DMS114 treated with DMSO at 0.1 percent for 48 hours (cell line): Measurements from ENCODE around the gene MRPL34.

Source experiments
- DNase-seq: peaks from one replicate; lab custom pipeline; 2025; ENCODE audit not compliant: unreplicated experiment; lab: John Stamatoyannopoulos, UW

Gene MRPL34

DNA sequence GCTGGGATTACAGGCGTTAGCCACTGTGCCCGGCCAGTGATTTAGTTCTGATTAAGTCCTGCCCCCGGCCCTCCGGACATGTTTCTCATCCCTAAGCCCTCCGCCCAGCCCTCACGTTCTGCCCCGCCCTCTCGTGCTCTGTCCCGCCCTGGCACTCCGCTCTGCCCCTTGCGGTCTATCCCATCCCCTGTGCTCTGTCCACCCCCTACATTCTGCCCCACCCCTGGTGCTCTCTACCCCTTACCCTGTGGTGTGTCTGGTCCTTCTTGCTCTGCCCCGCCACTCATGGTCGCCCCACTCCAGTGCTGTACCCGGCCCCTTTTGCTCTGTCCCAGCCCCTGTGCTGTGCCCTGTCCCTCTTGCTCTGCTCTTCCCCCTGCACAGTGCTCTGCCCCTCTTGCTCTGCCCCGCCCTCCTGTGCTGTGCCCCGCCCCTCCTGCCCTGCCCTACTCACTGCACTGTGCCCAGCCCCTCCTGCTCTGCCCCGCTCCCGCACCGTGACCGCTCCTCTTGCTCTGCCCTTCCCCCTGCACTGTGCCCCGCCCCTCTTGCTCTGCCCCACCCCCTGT lies 34.7 kb downstream of the MRPL34 start:
- peak; percentile 36 for DNase-seq

DNA sequence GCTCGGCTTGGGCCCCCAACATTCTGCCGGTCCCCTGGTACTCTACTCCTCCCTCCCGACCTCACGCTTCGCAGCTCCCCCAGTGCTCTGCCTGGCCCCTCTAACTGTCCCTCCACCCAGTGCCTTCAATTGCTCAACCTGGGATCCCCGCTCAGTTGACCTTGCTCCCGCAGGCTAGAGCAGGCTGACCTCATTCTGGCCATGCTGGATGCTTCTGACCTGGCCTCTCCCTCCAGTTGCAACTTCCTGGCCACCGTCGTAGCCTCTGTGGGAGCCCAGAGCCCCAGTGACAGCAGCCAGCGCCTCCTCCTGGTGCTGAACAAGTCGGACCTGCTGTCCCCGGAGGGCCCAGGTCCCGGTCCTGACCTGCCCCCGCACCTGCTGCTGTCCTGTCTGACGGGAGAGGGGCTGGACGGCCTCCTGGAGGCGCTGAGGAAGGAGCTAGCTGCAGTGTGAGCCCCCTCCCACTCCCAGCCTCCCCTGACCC lies 35.2 kb downstream of the MRPL34 start:
- no peak for DNase-seq

GRCh38 chr19:17341386-17341785 lies 35.7 kb downstream of the MRPL34 start:
- DNase-seq = no peak

DNA sequence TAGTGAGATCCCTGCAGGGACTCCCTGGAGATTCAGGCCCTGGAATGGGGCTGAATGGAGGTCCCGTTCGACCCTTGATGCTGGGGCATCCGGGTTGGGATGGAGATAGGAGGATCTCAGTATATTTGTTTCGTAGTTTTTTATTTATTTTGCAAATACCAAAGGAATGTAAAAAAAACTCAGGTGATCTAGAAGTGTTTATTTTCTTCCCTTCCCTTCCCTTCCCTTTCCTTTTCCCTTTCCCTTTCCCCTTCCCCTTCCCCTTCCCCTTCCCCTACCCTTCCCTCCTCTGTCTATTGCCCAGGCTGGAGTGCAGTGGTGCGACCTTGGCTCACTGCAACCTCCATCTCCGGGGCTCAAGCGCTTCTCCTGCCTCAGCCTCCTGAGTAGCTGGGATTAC lies 36.2 kb downstream of the MRPL34 start:
- DNase-seq = no peak

DNA sequence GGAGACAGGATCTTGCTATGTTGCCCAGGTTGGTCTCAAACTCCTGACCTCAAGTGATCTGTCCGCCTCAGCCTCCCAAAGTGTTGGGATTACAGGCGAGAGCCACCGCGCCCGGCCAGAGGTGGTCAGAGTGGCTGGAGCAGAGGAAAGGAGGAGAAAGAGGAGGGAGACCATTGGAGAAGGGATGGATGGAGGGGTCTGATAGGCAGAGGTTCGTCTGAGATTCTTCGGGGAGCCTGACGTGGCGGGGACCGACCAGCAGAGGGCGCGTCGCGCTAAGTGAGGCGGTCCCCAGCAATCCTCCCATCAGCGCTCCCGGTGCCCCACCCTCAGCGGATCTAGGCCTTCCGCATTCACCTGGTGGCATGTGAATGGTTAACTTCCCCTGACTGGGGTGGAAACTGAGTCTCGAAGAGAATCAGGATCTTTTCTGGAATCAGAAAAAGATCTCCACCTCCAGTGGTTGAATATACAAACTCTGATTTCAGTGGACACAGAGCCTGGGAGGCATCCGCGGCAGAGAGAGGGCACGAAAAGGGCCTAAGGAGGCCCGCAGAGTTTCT lies 40.5 kb downstream of the MRPL34 start:
- DNase-seq = peak; percentile 68

GRCh38 chr19:17347361-17347760 lies 41.7 kb downstream of the MRPL34 start:
- no peak for DNase-seq

GRCh38 chr19:17347877-17348276 lies 42.2 kb downstream of the MRPL34 start:
- no peak for DNase-seq

GRCh38 chr19:17348700-17349099 lies 43.0 kb downstream of the MRPL34 start:
- DNase-seq = no peak

DNA sequence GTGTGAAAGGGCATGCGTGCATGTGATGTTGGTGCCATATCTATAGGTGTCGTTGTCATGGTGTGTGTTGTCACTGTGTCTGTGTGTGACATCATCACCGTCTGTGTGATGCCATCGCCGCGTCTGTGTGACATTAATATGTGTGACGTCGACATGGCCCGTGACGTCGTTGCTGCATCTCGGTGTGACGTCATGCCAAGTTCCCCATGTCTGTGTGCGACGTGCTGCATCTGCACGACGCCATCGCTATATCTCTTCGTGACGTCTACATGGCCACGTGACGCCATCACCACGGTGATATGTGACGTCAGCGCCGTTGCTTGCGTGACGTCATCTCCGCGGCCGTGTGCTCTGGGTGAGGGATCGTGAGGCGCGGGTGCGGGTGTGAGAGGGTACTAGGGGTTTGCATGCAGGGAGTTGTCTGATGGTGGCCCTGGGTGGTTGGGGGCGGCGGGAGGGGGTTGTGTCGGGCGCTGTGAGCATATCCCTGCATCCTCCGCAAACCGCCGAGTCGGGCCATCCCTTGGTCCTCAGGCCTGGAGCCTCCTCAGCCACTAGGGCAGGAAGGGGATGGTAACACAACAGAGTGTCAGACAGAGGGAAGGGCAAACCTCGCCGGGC lies 46.3 kb downstream of the MRPL34 start:
- no peak for DNase-seq

DNA sequence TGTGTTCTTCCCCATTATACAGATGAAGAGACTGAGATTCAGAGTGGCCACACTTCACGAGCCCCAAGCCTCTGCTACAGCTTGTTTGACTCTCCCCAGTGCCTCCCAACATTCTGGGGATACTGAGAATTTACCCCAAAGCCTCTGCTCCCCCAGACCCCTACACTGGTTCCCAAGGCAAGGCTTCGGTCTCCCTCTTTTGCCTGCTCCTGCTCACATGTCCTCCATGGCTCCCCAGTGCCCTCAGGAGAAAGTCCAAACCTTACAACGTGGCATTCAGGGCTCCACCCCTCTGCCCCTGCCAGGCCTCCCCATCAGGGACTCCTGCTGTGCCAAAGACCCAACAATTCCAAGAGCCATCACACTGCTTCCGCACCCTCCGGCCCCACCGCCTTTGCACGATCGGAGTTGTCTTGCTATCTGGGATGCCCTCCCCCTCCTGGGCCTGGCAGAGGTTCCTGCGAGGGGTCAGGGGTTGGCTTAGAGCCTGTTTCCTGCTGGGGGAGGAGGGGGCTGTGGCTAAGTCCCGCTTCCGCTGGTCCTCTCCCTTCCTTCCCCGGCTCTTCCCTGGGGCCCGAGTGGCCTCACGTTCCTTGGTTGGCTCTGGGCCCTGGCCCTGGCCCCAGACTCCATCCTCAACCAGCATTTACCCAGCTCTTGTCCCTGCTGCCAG lies 47.1 kb downstream of the MRPL34 start:
- DNase-seq = no peak

DNA sequence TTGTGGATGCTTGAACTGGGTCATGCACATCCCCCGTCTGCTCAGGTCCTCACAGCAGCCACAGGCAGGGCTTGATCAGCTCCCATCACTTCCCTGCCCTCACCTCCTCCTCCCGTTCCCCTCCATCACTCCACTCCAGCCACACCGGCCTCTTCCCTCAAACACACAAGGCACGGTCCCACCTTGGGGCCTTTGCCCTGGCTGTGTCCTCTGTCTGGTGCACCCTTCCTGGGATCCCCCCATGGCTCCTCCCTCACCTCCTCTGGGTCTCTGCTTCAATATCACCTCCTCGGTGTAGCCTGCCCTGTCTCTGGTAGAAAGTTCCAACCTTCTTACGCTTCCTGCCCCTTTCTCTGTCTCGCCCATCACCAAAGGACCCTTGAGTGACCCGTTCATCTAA lies 47.7 kb downstream of the MRPL34 start:
- no peak for DNase-seq
